IPS DF 19.7 (cell line): ENCODE measurements around the gene GLP1R.

Source experiments
- DNase-seq: peaks from one replicate; pipeline ENCODE4 v3.0.0-alpha.2; 2013; ENCODE audit warnings: low read depth, low spot score

GLP1R gene

DNA sequence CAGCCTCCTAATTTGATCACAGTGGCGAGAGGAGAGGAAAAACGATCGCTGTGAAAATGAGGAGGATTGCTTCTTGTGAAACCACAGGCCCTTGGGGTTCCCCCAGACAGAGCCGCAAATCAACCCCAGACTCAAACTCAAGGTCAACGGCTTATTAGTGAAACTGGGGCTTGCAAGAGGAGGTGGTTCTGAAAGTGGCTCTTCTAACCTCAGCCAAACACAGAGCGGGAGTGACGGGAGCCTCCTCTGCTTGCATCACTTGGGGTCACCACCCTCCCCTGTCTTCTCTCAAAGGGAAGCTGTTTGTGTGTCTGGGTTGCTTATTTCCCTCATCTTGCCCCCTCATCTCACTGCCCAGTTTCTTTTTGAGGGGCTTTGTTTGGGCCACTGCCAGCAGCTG, 37.7 kb downstream of the GLP1R start:
- DNase-seq = no peak

- no peak for DNase-seq
Observed at GRCh38 chr6:39086711-39087110, 38.1 kb downstream of the GLP1R start.

- no peak for DNase-seq
Observed at GRCh38 chr6:39087197-39087596, 38.6 kb downstream of the GLP1R start.

DNA sequence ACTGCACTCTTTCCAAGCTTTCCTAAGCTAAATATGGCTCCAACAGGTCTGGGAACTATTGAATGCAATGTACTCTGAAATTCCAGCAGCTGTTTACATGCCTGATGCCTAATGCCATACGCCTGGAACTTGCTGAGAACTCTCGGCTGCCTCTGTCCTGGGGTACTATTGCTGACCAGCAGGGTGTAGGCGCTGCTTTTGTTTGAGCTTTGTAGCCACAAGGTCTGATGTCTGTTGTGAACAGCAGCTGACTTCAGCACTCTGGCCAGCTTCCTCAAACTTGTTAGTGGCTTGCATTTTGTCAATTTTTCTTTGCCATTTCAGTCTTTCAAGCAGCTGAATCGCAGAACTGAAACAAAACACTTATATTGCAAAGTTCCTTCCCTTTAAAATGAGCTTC, 39.8 kb downstream of the GLP1R start:
- peak; percentile 78 for DNase-seq

GRCh38 chr6:39090036-39090435, 41.5 kb downstream of the GLP1R start:
- no peak for DNase-seq

- no peak for DNase-seq
Observed at GRCh38 chr6:39091220-39091619, 42.6 kb downstream of the GLP1R start.

- no peak for DNase-seq
Observed at GRCh38 chr6:39092124-39092523, 43.5 kb downstream of the GLP1R start.

DNA sequence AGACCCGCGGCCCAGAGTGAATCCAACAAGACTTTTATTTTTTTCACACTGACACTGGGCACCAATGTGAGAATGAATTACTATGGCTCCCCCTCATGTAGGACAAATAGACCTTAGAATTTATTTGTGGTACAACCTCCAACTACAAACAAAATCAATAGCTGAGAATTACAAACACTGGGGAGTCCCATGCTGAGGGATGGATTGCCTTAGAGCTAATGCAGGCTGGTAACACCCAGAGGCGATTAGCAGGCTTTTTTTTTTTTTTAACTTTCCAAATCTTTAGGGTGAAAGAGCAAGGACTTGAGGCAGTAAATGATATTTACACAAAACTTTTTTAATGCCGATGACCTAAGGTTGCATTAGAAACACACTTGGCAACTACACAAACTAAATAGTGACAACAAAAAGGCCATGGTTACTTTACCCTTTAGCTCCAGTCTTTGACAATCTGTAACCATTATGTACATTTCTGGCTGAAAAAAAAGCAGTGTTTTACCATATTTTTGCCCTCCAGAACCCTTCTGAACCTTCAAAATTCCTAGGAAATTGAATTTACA, 44.6 kb downstream of the GLP1R start:
- no peak for DNase-seq

GRCh38 chr6:39095578-39095977, 47.0 kb downstream of the GLP1R start:
- DNase-seq = no peak

GRCh38 chr6:39100358-39100757, 51.8 kb downstream of the GLP1R start:
- no peak for DNase-seq

DNA sequence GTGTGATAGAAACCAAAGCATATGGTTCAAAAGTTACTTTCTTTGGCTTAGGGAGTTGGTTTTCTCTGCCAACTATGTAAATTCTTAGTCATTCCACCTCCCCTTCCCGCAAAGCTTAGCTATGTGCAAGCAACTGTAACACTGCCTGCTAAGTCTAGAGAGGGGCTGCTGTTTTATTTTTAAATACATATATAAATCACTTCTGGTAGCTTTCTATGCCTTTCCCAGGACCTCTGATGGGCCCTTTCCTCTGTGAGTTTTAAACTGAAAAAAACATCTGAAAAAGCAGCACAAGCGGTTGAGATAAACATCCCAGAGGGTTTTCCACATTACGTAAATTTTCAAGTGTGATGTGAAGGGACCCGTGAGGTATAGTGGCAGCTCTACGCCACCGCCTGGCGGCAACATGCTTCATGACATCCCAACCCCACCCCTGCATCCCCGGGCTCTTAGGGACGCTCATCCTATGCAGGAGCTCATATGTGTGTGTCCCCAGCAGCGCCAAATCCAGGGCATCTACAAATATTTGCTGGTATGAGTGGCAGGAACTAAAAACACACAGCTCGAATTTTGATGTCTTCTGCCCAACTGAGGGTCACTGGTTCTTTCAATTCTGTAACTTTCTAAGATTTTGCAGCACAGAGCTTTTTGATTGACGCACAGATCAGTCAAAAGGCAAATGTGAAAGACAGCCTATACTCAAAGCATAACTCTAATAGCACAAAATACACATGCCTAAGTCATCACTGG, 53.7 kb downstream of the GLP1R start:
- no peak for DNase-seq

- DNase-seq = no peak
Observed at GRCh38 chr6:39102821-39103136, 54.2 kb downstream of the GLP1R start.

GRCh38 chr6:39104528-39104927, 55.9 kb downstream of the GLP1R start:
- DNase-seq = no peak

DNA sequence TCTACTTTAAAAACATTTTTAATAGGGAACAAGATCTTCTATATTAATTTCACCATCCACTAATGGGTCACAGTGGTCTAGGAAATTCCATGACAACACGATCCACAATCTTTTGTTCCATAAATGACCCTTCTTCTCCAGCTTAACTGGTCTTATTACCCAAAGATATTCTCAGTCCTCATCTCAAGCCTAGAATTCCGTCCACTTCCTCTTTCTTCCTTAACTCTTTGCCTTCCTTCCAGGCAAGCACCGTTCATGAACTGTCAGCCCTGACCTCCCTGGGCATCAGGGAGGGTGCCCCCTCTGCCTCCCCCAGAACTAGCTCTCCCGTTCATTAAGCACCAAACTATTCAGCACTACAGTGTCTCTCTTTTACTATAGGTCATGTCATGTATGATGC, 58.5 kb downstream of the GLP1R start:
- no peak for DNase-seq

GRCh38 chr6:39107641-39108040, 59.1 kb downstream of the GLP1R start:
- no peak for DNase-seq

DNA sequence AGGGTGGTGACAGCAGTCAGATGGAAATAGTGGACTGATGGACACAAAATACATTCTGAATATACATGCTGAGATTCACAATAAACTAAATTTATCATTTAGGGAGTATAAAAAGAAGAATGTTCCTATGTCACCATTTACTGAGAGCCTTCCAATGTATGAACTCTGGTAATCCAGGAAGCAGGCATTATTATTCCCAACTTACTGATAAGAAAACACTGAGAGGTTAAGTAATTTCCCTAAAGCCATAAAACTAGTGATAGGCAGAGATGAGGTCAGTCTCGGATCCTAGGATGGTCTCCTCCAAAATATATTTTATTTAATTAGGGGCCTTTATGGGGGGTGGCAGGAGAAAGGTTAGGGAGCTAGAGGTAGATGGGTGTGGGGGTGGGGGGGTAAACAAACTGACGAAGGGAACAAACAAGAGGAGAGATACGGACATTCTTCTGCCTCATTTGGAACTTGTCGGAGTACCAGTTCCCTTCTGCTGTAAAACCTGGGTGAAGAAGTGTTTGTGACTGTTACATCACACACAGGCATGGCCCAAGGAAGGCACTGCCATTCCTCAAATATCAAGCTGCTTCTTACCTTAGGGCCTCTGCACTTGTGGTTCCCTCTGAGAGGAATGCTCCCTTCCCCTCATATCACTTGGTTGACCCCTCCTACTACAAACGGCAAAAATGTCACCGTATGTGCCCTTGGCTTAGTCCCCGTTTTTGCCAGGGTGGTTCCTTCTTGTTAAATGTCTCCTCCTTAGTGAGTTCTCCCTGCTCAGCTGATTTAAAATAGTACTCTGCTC, 59.7 kb downstream of the GLP1R start:
- no peak for DNase-seq

DNA sequence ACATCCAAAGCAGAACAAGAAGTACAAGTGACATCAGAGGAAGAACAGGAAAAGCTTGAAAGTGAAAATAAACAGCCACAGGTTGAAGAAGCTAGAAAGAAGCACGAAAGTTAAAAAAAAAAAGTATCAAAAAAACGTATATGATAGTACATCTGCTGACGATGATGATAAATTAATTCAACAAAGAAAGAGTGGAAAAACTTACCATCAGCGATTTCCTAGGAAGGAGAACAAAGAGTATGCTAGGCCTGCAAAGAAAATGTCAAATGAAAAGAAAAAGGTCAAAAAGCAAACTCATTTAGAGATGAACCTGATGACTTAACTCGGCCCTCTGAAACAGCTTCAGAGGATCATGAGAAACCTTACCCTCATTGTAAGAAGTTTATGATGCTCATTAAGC, 62.7 kb downstream of the GLP1R start:
- no peak for DNase-seq

GRCh38 chr6:39113788-39114187, 65.2 kb downstream of the GLP1R start:
- DNase-seq = no peak

DNA sequence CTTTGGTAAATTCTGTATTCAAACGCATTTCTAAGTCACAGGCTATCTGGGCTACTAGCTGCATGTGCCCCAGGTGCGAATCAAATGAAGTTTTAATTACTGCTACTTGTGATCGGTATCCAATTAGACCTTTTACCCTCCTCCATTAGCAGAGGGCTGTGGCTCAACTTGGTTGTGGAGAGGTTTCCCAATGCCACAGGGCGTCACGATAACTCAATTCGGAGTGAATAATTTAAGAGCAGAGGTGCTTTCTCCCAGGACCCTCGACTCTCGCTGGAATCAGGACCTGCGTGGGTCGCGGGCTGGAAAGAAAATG, 65.8 kb downstream of the GLP1R start:
- DNase-seq = no peak

- peak; percentile 75 for DNase-seq
Observed at GRCh38 chr6:39114704-39115599, 66.4 kb downstream of the GLP1R start, which contains the start of gene SAYSD1. TSS of gene SAYSD1 (minus strand) at chr6:39115186. CDS start at chr6:39115089, 97 bp downstream.

- DNase-seq = no peak
Observed at GRCh38 chr6:39118921-39119320, 70.3 kb downstream of the GLP1R start.

GRCh38 chr6:39124114-39124513, 75.5 kb downstream of the GLP1R start:
- DNase-seq = no peak
